ENCODE data around the gene KPRP. TPM values are rescaled to one million over a fixed set of nuclear protein-coding genes. Genes with fewer than 3 reads are reported as not detected.

Gene KPRP
- total RNA-seq, 1 experiment from 2014 or later = not detected

GRCh38 chr1:152752225-152752624 lies 5.6 kb upstream of the KPRP start:
- Histone ChIP-seq H3K27me3 (ENCODE audit: low read length) (peaks cover 9% of the 10 kb centered on the region; the same call in 1 of the 2 replicates), H3K27ac (ENCODE audit: low read length) (no peak overlapping the region), H3K36me3 (ENCODE audit: low read depth, low read length) (no peaks in the 10 kb centered on the region), H3K9me2 (replicated peaks; ENCODE audit: low read length) (no peaks in the 10 kb centered on the region; the same call in 1 of the 2 replicates), H3K9ac (ENCODE audit: low read length) (no peak overlapping the region), H3F3A (ENCODE audit: low read length, unreplicated experiment) (no peaks in the 10 kb centered on the region), H3K4me2 (ENCODE audit: low read length) (peak overlapping the region; percentile 35), H3K9me3 (ENCODE audit: low read length) (no peaks in the 10 kb centered on the region), H2AFZ (ENCODE audit: low read length) (no peak overlapping the region), H3K79me2 (ENCODE audit: low read length) (no peaks in the 10 kb centered on the region), H3K4me1 (ENCODE audit: insufficient read depth, low read length) (peaks cover 12% of the 10 kb centered on the region), H4K20me1 (ENCODE audit: low read length) (no peaks in the 10 kb centered on the region), H3K4me3 (ENCODE audit: low read length) (no peak overlapping the region)
- DNase-seq = peak; percentile 89
- no peak for TF ChIP-seq EZH2phosphoT487 (IDR thresholded peaks at IDR 0.05; ENCODE audit: borderline replicate concordance, low read length)
- no peak for TF ChIP-seq CTCF (conservative IDR thresholded peaks at IDR 0.05; ENCODE audit: low read depth, low read length)
- TF ChIP-seq EZH2 (IDR thresholded peaks at IDR 0.05; ENCODE audit: low read length, unreplicated experiment) = no peak
- ChIA-PET POLR2A (ENCODE audit: unreplicated experiment) (no interaction called here), CTCF (no interaction called here)
- no TSS peak for BruUV-seq (replicated peaks)
- intact Hi-C loops (cut with micrococcal nuclease) = no loop called here
- peak; percentile 91 for ATAC-seq

GRCh38 chr1:152753586-152753985 lies 4.2 kb upstream of the KPRP start:
- intact Hi-C loops (cut with micrococcal nuclease) = no loop called here
- no TSS peak for BruUV-seq (replicated peaks)
- CTCF ChIA-PET = no interaction called here
- ATAC-seq = no peak
- Histone ChIP-seq H3K4me3 (ENCODE audit: low read length) (no peak overlapping the region), H3K27me3 (ENCODE audit: low read length) (peaks cover 9% of the 10 kb centered on the region; the same call in 1 of the 2 replicates), H2AFZ (ENCODE audit: low read length) (no peak overlapping the region), H3K9ac (ENCODE audit: low read length) (no peak overlapping the region), H3K9me3 (ENCODE audit: low read length) (no peaks in the 10 kb centered on the region), H3K79me2 (ENCODE audit: low read length) (no peaks in the 10 kb centered on the region), H3K4me2 (ENCODE audit: low read length) (no peak overlapping the region), H4K20me1 (ENCODE audit: low read length) (no peaks in the 10 kb centered on the region), H3K4me1 (ENCODE audit: insufficient read depth, low read length) (peaks cover 12% of the 10 kb centered on the region), H3F3A (ENCODE audit: low read length, unreplicated experiment) (no peaks in the 10 kb centered on the region), H3K27ac (ENCODE audit: low read length) (no peak overlapping the region), H3K9me2 (replicated peaks; ENCODE audit: low read length) (no peaks in the 10 kb centered on the region; the same call in 1 of the 2 replicates), H3K36me3 (ENCODE audit: low read depth, low read length) (no peaks in the 10 kb centered on the region)
- POLR2A ChIA-PET (ENCODE audit: unreplicated experiment) = no interaction called here
- no peak for DNase-seq
- no peak for TF ChIP-seq EZH2 (IDR thresholded peaks at IDR 0.05; ENCODE audit: low read length, unreplicated experiment)
- no peak for TF ChIP-seq CTCF (conservative IDR thresholded peaks at IDR 0.05; ENCODE audit: low read depth, low read length)
- TF ChIP-seq EZH2phosphoT487 (IDR thresholded peaks at IDR 0.05; ENCODE audit: borderline replicate concordance, low read length) = no peak

- ATAC-seq (peak; percentile 58), DNase-seq (peak; percentile 61)
- Histone ChIP-seq H3K9me3 (ENCODE audit: low read length) (no peaks in the 10 kb centered on the region), H3K27ac (ENCODE audit: low read length) (no peak overlapping the region), H3F3A (ENCODE audit: low read length, unreplicated experiment) (no peaks in the 10 kb centered on the region), H3K9ac (ENCODE audit: low read length) (no peak overlapping the region), H3K27me3 (ENCODE audit: low read length) (peaks cover 8% of the 10 kb centered on the region; the same call in 1 of the 2 replicates), H4K20me1 (ENCODE audit: low read length) (no peaks in the 10 kb centered on the region), H2AFZ (ENCODE audit: low read length) (no peak overlapping the region), H3K4me2 (ENCODE audit: low read length) (no peak overlapping the region), H3K36me3 (ENCODE audit: low read depth, low read length) (no peaks in the 10 kb centered on the region), H3K9me2 (replicated peaks; ENCODE audit: low read length) (no peaks in the 10 kb centered on the region; the same call in 1 of the 2 replicates), H3K79me2 (ENCODE audit: low read length) (no peaks in the 10 kb centered on the region), H3K4me1 (ENCODE audit: insufficient read depth, low read length) (peaks cover 11% of the 10 kb centered on the region), H3K4me3 (ENCODE audit: low read length) (no peak overlapping the region)
- intact Hi-C loops (cut with micrococcal nuclease) = no loop called here
- ChIA-PET CTCF (no interaction called here), POLR2A (ENCODE audit: unreplicated experiment) (no interaction called here)
- BruUV-seq (replicated peaks) = no TSS peak
- no peak for TF ChIP-seq EZH2phosphoT487 (IDR thresholded peaks at IDR 0.05; ENCODE audit: borderline replicate concordance, low read length)
- TF ChIP-seq EZH2 (IDR thresholded peaks at IDR 0.05; ENCODE audit: low read length, unreplicated experiment) = no peak
- TF ChIP-seq CTCF (conservative IDR thresholded peaks at IDR 0.05; ENCODE audit: low read depth, low read length) = no peak
These were observed 953 bp upstream of the KPRP start for GRCh38 chr1:152756872-152757271.
